H1 (cell line): ENCODE data around the gene CCDC38.
"Not testable (repeated sequence)": the region's sequence is repeated elsewhere in the genome, so short reads cannot be mapped to it uniquely, and the experiment has no call there.

Experiments used
- ATF3 ChIP-seq: IDR thresholded peaks from 2 replicates; pipeline ENCODE4 v1.6.1; 2011; ENCODE audit warnings: low read depth, mild to moderate bottlenecking, low read length; ENCODE audit not compliant: insufficient read depth
- CHD2 ChIP-seq: IDR thresholded peaks from 2 replicates; pipeline ENCODE4 v1.6.1; 2012; ENCODE audit warnings: low read length, improper control_type of control experiment
- CTCF ChIP-seq, 3 experiments: IDR thresholded peaks; 1 replicate in 2 of 3; 2 replicates in 1 of 3; pipeline versions ENCODE4 v1.5.1 to v1.6.1; 2011; ENCODE audit warnings: low read length in 3 of 3, mild to moderate bottlenecking in 3 of 3, inconsistent platforms in 2 of 3, low read depth in 1 of 3, moderate library complexity in 1 of 3; ENCODE audit not compliant: insufficient read depth in 1 of 3; ENCODE audit errors: control extremely low read depth in 1 of 3
- EP300 ChIP-seq, 2 experiments: IDR thresholded peaks; 1 replicate in 1 of 2; 2 replicates in 1 of 2; pipeline ENCODE4 v1.6.1; 2011 to 2012; ENCODE audit warnings: low read depth in 2 of 2, low read length in 2 of 2, mild to moderate bottlenecking in 2 of 2, borderline replicate concordance in 1 of 2, inconsistent platforms in 1 of 2, moderate library complexity in 1 of 2
- EZH2 ChIP-seq: fragments of 200-600 bp; sonication (generic); IDR thresholded peaks from 2 replicates; pipeline ENCODE4 v1.7.1; 2012; ENCODE audit warnings: low read depth, mild to moderate bottlenecking, moderate library complexity, low read length, inconsistent platforms; ENCODE audit not compliant: severe bottlenecking
- POLR2A ChIP-seq, 2 experiments: IDR thresholded peaks; 1 replicate in 1 of 2; 2 replicates in 1 of 2; pipeline ENCODE4 v1.6.1; 2011; ENCODE audit warnings: low read depth in 2 of 2, low read length in 2 of 2, mild to moderate bottlenecking in 2 of 2; ENCODE audit errors: control extremely low read depth in 1 of 2
- RBBP5 ChIP-seq: IDR thresholded peaks from 2 replicates; pipeline ENCODE4 v1.7.1; 2012; ENCODE audit warnings: low read depth, mild to moderate bottlenecking, inconsistent platforms, low read length, moderate library complexity, borderline replicate concordance
- SIRT6 ChIP-seq: IDR thresholded peaks from one replicate; pipeline ENCODE4 v1.7.1; 2012; ENCODE audit warnings: low read length, inconsistent platforms
- SP1 ChIP-seq: IDR thresholded peaks from 2 replicates; pipeline ENCODE4 v1.6.1; 2011; ENCODE audit warnings: low read depth, low read length
- SUZ12 ChIP-seq: fragments of 200-600 bp; sonication (generic); IDR thresholded peaks from 2 replicates; pipeline ENCODE4 v1.6.1; 2012; ENCODE audit warnings: mild to moderate bottlenecking, inconsistent platforms, low read length, moderate library complexity, mixed read lengths
- TEAD4 ChIP-seq: IDR thresholded peaks from 2 replicates; pipeline ENCODE4 v1.6.1; 2012; ENCODE audit warnings: low read depth, low read length, inconsistent platforms, mixed read lengths
- ZNF274 ChIP-seq: IDR thresholded peaks from 2 replicates; pipeline ENCODE4 v1.7.0; 2012; ENCODE audit warnings: low read length, borderline replicate concordance; ENCODE audit errors: extremely low read depth

GRCh38 chr12:95969116-95969515 lies 26.7 kb upstream of the CCDC38 start:
- not testable (repeated sequence) for TF ChIP-seq EZH2; SP1; ATF3; ZNF274; CHD2; TEAD4; CTCF (IDR thresholded peaks at IDR 0.05; ENCODE audit: control extremely low read depth in 1 of 3, insufficient read depth in 1 of 3, low read depth in 1 of 3, low read length in 3 of 3); POLR2A (IDR thresholded peaks at IDR 0.05; ENCODE audit: control extremely low read depth in 1 of 2, low read depth in 2 of 2, low read length in 2 of 2); EP300 (IDR thresholded peaks at IDR 0.05; ENCODE audit: borderline replicate concordance in 1 of 2, low read depth in 2 of 2, low read length in 2 of 2); RBBP5; SIRT6; SUZ12
